ENCODE results near the gene FARP1.
A peak's percentile ranks its signal among the peaks of the same experiment; 100 is the strongest.

Gene FARP1

DNA sequence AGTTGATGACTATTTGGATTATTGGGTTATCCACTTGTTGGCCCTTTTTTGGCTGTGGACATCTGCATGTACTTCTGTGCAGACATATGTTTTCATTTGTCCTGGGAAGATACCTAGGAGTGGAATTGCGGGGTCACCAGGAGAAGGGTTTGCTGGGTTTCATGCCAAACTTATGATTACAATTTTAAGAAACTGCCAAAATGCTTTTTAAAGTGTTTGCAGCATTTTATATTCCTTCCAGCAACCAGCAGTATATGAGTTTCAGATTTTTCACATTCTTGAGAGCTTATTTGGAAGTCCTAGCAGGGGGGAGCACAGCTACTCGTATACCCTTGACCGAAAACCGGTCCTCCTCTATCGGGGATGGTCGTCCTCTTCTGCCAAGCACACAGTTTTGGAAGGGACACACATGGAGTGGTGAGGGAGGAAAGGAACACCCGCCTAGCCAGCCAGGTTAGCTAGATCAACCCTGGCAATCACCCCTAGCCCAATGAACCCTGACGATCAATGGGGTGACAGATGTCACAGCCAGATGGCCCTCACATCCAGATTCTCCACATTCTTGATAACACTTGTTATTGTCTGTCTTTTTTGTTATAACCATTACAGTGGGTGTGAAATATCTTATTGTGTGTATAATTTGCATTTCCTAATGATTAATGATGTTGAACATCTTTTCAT is 60.9 kb downstream of the FARP1 start:
- no peak for DNase-seq (ENCODE audit: low spot score)

DNA sequence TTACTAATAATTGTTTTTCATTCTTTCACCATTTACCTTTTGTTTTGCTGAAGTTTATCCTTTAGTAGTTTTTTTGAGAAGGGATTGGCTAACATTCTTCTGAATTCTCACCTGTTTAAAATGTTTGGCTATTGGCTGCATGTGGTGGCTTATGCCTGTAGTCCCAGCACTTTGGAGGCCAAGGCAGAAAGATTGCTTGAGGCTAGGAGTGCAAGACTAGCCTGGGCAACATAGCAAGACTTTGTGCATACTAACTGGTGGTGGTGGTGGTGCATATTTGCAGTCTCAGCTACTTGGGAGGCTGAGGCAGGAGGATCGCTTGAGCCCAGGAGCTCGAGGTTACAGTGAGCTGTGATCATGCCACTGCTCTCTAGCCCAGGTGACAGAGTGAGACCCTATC is 61.7 kb downstream of the FARP1 start:
- DNase-seq (ENCODE audit: low spot score): no peak

DNA sequence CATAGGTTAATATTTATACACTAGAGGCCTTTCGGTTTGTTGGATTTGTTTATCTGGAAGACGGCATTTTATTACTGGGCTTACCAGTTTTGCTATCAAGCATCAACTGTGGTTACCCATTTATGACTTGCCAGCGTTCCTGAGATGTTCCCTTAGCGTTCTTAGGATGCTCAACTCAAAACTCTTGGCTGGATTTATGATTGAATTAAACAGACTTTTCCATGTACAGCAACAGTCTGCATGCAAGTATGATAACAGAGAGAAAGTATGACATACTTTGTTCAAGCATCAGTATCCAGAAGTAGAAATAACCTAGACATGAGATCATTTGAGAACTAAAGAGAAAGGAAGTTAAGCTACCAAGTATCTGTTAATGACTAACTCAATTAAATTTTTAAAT is 64.1 kb downstream of the FARP1 start:
- DNase-seq (ENCODE audit: low spot score): peak; percentile 40

DNA sequence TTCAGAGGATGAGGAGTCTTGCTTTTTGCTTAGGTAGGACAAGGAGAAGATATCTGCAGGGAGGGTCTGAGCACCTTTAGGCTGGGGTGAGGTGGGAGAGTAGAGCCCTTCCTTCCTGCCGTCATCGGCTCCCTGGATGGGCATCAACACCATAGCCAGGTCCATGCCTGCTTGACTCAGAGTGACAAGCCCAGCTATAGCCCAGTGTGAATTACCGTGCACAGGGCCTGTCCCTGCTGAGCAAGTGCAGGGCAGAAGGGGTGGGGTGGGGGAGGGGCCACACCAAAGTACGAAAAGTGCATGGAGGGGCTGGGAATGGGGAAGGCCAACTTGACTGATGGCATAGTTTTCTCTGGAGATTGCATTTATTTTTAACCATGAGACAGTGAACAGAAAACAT is 64.5 kb downstream of the FARP1 start:
- no peak for DNase-seq (ENCODE audit: low spot score)

DNA sequence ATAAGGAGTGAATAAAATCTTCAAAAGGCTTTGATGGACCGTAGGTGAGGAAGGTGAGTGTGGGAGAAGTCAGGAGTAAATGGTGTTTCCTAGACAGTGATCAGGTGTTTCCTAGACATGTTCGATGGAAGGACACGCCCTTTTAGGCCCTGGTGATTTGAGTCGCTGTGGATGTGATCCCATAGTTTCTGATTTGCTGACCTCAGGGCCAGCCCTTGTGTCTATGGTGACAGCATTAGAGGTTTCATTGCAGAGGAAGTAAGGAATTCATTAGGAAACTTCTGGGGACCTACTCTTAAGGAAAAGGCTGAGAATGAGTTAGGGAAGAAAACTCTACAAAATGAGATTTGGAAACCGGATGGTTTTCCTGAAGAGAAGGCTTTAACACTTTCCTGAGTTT is 65.7 kb downstream of the FARP1 start:
- no peak for DNase-seq (ENCODE audit: low spot score)

DNA sequence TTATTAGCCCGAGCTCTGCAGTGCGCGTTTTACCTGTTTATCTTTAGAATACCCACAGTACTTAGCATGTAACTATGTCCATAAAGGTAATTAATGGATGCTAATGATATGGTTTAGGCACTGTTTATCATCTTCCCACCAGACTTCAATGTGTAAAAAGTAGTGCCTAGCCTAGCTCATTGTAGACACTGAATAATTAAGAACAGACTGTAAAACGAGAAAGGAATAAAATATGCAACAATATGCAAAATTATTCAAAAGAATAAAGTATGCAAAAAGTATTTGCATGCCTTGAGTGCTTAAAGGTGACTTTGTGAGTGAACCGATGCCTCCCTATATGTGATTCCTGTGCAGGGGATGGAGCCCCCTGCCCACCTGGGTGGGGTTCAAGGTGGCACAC is 69.9 kb downstream of the FARP1 start:
- no peak for DNase-seq (ENCODE audit: low spot score)

DNA sequence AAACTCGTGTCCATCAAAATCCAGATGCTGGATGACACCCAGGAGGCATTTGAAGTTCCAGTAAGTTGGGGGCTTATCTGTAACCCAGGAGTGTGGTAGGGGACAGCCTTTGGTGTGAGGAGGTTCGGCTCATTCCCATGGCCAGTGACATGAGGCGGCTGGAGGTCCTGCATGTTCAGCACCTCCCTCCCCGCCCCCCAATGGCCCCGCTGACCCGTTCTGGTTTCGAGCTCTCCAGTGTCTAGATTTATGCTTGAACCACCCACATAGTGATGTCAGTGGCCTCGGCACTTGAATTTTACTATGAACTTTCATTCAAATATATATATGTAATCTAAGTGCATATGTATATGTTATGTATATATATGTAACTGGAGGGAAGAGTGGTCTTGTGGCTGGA is 70.5 kb downstream of the FARP1 start:
- DNase-seq (ENCODE audit: low spot score): no peak

DNA sequence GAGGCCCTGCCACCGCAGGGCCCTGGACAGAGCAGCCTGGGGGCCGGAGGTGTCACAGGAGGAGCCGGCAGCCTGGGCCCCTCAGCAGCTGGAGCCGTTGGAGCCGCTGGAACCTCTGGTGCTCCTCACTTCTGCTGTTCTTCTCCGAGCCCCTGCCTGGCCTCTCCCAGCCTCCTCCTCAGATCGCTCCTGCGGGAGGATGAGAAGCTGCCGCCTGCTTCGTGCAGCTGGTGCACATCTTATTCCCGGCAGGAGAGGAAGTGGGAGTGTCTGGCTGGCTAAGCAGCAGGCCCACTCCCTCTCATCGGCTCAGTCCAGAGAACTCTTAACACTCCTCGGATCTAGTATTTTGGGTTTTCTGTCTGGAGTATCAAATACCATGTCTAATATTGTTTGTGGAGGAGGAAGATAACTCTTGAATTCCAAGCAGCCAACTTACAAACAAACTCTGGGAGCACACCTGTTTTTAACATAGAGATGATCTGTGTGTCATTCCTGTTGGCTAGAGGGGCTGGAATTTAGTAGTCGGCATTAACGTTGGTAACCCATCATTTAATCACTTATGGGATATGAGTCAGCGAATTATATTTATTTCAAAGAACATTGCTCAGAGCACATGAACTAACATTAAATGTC is 71.2 kb downstream of the FARP1 start:
- peak; percentile 17 for DNase-seq (ENCODE audit: low spot score)

DNA sequence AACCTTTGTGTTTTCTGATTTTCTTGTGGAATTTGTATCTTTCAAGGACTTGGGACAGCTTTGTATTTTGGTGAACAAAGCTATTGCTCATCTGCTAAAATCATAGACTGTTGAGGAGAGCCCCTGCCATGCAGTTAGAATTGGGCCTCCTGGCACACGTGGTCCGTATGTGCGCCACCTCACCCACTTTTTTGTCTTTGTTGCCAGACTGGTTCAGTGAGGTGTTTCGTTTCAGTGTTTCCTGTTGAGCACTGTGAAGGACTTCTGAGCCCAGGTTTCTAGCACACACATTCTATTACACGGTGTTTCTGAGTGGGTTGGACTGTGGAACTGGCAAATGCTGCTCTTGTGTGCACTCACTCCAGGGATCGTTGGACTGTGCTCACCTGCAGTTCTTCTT is 71.8 kb downstream of the FARP1 start:
- DNase-seq (ENCODE audit: low spot score): no peak

DNA sequence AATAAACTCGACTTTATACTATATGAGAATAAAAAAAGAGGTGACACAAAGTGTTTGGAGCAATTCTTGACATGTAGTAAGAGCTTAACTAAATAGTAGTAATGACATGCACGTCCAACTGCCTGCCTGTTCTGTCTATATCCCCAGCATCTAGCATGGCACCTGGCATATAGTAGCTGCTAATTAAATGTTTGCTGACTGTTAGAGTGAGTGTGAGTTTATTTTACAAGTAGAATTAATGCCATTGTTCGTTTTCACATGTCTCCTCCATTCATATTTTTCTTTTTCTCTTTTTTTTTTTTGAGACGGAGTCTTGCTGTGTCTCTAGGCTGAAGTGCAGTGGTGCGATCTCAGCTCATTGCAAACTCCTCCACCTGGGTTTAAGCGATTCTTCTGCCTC is 72.6 kb downstream of the FARP1 start:
- DNase-seq (ENCODE audit: low spot score): no peak

DNA sequence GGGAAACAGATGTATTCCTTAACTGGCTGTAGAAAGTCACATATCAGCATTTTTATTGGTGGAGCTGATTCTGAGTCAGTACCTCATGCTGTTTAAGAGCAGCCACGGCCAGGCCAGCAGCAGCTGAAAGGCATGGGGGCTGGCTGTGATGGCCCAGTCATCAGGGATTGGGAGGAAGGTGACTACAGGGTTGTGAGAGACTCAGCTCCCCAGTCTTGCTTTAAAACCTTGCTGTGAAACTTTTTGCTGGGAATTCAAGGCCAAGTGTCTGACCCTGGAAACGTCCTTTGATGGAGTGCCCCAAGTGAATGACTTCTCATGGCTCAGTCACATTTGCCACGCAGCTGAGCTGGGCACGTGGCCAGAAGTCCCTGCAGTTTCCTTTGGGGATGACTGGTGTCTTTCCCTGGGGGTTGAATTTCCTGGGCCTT is 73.3 kb downstream of the FARP1 start:
- peak; percentile 94 for DNase-seq (ENCODE audit: low spot score)

DNA sequence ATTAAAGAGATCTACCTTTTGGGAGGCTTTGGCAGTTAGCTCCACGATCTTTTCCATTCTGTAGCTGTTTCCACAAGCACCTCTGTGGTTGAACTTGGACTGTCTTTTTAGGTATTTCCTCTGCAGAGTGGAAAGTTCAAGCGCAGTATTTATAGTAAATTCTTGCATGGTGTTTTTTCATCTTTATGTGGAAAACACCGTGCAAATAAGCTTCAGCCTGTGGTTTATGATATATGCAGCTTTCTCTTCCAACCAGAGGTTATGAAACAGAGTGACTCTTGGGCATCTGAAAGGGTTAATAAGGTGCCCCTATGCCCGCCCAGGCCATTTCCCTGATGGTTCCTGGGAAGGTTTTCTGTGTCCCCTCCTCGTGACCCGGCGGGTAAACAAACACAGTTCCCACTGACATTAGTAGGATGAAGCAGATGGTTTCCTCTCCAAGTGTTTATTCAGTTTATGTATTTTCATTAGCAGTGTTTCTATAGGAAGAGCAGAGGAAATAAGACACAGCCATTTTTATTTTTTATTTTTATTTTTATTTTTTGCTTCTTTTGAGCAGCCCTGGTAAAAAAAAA is 73.9 kb downstream of the FARP1 start:
- DNase-seq (ENCODE audit: low spot score): peak; percentile 5

DNA sequence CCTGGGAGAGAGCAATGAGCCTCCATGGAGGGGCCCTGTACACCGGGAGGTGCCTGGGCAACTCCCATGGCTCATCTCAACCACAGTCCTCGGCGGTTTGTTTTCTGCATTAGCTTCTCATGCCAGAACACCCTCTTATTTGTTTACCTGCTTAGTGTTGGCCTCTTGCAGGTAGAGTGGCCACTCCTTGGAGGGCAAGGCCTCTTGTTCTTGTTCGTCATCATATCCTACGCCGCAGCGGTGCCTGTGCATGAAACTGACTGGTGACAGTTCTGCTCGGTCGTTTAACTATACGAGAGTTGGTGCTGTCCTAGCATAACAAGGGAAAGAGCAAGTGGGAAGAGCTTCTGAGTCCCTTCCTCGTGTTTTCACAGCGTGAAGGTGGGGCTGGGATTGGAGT is 74.7 kb downstream of the FARP1 start:
- DNase-seq (ENCODE audit: low spot score): no peak

DNA sequence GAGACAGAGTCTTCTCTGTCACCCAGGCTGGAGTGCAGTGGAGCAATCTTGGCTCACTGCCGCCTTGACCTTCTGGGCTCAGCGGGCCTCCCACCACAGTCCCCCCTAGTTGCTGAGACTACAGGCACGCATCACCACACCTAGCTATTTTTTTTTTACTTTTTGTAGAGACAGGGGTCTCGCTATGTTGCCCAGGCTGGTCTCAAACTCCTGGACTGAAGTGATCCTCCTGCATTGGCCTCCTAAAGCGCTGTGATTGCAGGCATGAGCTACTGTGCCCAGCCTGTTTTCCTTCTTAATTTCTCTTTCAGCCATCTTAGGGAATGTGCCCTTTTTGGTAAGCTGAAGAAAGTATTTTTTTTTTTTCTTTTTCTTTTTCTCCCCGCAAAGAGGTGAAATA is 76.8 kb downstream of the FARP1 start:
- DNase-seq (ENCODE audit: low spot score): no peak

DNA sequence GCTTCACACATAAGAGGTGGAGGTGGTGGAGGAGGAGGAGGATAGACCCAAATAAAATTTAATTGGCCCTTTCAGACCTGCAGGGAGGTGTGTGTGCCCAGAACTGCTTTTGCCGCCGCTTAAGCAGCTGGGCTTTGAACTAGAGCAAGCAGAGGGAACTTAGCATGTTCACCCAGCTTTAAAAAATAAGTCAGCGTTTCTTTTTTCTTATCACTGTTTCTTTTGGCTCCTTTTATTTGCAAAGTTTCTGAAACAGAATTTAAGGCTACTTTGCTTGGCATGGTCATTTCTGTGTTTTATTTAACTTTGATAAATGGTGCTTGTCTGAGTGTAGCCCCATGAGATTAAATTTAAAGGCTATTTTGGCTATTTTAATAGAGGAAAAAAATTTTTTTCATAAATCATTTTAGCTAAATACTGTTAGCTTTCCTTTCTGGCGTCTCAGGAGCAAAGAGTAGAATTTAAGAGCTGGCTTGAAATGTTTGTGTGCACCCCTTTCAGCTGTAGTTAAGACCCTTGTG is 77.4 kb downstream of the FARP1 start:
- DNase-seq (ENCODE audit: low spot score): no peak

DNA sequence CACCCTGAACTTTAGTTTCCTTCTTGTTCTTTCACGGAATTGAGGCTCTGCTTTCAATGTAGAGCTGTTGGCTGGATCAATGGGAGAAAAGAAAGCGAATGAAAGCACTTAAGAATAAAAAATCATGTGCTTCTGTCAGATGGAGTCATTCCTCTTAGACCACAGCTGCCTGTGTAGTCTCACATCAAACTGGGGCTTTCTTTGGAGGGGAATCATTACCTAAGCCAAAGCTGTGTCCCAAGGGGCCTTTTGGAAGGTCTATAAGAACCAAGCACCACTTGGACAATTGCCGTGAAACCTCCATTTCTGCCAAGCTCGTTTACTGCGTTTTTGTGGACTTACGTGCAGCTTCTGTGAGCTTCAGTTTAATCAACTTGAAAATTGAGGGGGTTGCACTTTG is 78.3 kb downstream of the FARP1 start:
- no peak for DNase-seq (ENCODE audit: low spot score)

DNA sequence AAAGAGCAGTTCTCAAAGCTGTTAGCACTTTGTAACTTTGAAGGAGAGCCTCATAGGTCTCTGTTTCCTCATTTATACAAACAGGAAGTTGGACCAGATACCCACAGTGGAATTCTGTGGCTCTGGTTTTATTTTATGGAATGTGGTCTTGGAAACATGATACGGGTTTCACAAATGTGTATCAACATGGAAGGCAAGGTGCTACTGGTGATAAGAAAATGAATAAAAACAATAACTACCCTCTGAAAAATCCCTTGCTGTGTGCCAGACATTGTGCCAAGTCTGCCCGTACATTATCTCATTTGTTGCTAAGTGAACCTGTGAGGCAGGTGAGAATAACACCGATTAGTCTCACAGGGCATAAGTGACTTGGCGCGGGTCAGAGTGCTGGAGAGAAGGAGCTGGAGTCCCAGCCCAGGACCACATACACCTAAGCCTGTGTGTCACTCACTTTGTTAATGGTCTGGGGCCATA is 79.2 kb downstream of the FARP1 start:
- no peak for DNase-seq (ENCODE audit: low spot score)

DNA sequence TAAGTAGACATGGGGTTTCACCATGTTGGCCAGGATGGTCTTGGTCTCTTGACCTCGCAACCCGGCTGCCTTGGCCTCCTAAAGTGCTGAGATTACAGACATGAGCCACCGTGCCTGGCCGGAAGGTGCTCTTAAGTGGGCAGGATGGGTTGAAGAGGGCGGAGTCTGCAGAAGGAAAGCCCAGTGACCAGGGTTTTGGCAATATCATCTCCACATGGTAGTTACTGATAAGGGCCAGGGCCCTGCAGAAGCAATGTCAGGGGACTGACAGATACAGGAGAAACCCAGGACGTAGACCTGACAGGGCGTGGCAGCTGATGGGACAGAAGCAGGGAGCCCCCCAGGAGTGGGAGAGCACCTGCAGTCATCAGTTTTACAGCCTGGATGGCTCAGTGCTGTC is 79.9 kb downstream of the FARP1 start:
- no peak for DNase-seq (ENCODE audit: low spot score)

DNA sequence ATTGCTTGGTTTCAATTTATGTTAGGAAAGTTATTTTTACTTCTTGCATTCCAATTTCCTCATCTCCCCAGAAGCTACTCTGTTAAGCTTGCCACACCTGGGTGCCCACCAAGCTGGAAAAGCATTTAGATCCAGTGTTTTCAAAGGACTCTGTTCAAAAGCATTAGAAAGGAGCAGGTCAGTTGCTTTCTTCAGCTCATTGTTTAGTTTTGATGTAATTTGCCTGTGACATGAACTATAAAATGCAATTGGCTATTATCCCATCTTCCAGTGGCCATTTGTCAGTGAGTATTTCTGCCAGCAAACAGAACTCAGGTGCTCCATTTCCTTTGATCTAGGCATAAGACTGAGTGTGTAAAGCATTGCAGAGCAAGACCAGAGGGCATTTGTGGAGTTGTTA is 80.8 kb downstream of the FARP1 start:
- DNase-seq (ENCODE audit: low spot score): no peak

DNA sequence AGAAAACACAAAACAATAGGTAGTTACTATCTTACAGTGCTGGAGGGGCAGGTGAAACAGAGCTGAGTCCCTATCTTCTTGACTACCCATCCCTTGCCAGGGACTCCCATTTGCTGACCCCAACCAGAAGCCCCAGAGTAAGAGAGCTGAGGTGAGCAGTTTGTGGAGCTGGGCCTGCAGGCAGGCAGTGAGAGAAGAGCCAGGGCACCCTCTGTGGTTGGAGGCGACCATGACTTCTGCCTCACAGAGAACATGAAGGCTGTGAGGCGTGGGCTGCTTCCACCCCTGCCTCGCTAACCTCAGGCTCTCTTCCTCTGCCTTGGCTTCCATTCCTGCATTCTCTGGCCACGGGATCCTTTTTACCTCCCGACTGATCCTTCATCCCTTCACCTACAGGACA is 81.7 kb downstream of the FARP1 start:
- DNase-seq (ENCODE audit: low spot score): no peak

DNA sequence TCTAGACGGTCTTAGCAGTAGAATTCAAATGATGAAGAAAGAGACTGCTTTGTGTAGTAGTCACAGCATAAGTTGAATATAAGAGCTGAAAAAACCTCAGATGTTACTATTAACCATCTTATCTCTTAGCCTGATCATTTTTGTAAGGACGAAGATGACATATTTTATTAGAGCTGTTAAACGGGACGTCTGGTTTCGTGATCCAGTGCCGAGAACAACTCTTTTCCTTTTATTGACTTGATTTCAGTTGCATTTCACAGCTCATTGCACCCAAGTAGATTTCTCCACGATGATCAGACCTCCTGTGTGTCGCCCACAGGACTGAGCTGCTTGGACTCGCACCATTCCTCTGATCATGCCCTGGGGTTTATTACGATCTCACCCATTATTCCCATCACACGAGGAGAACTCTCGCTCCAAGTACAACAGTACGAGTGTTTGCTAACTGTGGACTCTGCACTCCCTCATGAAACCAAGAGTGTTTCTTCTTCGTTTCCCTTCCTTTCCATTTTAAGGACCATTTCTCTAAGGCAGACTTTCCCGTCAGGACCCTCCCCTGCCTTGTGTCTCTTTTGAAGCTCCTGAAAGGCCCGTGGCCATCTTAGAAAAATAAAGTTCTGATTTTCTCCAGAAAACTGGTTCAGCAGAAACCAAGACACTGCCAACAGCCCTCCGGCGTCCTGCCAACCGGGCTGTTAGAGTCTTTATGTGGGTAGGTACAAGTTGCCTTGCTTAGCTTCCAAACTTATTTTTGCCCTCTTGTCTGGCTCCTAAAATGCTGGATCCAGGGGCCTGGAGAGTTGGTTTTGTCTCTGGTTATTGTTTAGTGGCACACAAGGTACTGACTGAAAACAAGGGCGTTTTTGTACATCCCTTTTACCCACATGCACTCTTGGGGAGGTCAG is 82.4 kb downstream of the FARP1 start:
- no peak for DNase-seq (ENCODE audit: low spot score)

DNA sequence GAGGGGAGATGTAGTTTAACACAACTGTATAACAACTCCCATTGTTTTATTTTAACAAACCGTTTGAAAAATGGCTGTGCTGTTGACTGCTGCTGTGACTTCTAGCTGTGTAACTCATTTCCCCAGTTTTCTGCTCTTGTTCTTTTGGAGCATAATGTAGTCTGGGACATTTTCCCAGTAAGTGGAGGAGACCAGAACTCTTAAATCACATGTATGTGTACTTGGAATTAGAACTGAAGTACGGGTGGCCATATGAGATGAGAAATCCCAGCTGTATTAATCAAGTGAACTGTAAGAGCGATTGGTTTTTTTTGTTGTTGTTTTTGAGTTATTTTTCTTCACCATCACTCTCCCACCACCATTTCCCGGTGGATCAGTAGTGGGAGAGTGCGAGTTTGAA is 83.6 kb downstream of the FARP1 start:
- DNase-seq (ENCODE audit: low spot score): no peak
